HepG2 (cell line): ENCODE measurements around the gene ZNF853. TPM values are rescaled to one million over a fixed set of nuclear protein-coding genes. Genes with fewer than 3 reads are reported as not detected.
A peak's percentile ranks its signal among the peaks of the same experiment; 100 is the strongest.

Experiments used
- CCDC6 ChIP-seq: sonication (generic); formaldehyde crosslinking; IDR thresholded peaks from 2 replicates; pipeline ENCODE4 v1.8.1; 2022; ENCODE audit warnings: mild to moderate bottlenecking, missing genetic modification reagents, moderate library complexity
- HNRNPLL ChIP-seq: fragments of 200-400 bp; formaldehyde crosslinking; IDR thresholded peaks from 2 replicates; pipeline ENCODE4 v1.6.1; 2017; ENCODE audit warnings: mild to moderate bottlenecking, low read depth, low read length; ENCODE audit not compliant: poor library complexity, severe bottlenecking
- MAZ ChIP-seq, 2 experiments: sonication (generic) in 1 of 2; formaldehyde crosslinking in 1 of 2; IDR thresholded peaks; 2 replicates each; pipeline versions ENCODE4 v1.5.0 to v1.6.1; 2012 to 2020; ENCODE audit warnings: low read depth in 2 of 2, mild to moderate bottlenecking in 2 of 2, borderline replicate concordance in 1 of 2, improper control_type of control experiment in 1 of 2, low read length in 1 of 2, missing genetic modification reagents in 1 of 2, moderate library complexity in 1 of 2
- MTERF4 ChIP-seq: sonication (generic); formaldehyde crosslinking; IDR thresholded peaks from 2 replicates; pipeline ENCODE4 v1.8.0; 2023; ENCODE audit warnings: mild to moderate bottlenecking, missing genetic modification reagents
- MYC ChIP-seq: sonication (generic); formaldehyde crosslinking; IDR thresholded peaks from 2 replicates; pipeline ENCODE4 v1.9.0; 2021; ENCODE audit warnings: missing genetic modification reagents, borderline replicate concordance
- NCOR1 ChIP-seq: fragments of 200-600 bp; sonication (generic); IDR thresholded peaks from 2 replicates; pipeline ENCODE4 v1.7.0; 2017; ENCODE audit warnings: antibody characterized with exemption, low read length, borderline replicate concordance
- NFRKB ChIP-seq: fragments of 450-650 bp; IDR thresholded peaks from 2 replicates; pipeline ENCODE4 v1.6.1; 2017
- NRL ChIP-seq: sonication (generic); formaldehyde crosslinking; IDR thresholded peaks from 2 replicates; pipeline ENCODE4 v1.5.0; 2020; ENCODE audit warnings: missing genetic modification reagents, mild to moderate bottlenecking, moderate library complexity, borderline replicate concordance
- PBX2 ChIP-seq: IDR thresholded peaks from 2 replicates; pipeline ENCODE4 v1.6.1; 2016; ENCODE audit warnings: control low read depth
- SAFB2 ChIP-seq: sonication (generic); formaldehyde crosslinking; IDR thresholded peaks from 2 replicates; pipeline ENCODE4 v1.5.1; 2020; ENCODE audit warnings: missing genetic modification reagents, low read depth, mild to moderate bottlenecking, borderline replicate concordance
- SALL2 ChIP-seq: sonication (generic); formaldehyde crosslinking; IDR thresholded peaks from 2 replicates; pipeline ENCODE4 v1.8.1; 2023; ENCODE audit warnings: mild to moderate bottlenecking, missing genetic modification reagents, inconsistent platforms
- SNAI1 ChIP-seq: sonication (generic); formaldehyde crosslinking; IDR thresholded peaks from 2 replicates; pipeline ENCODE4 v1.5.0; 2020; ENCODE audit warnings: mild to moderate bottlenecking, missing genetic modification reagents, borderline replicate concordance
- TCF12 ChIP-seq, 2 experiments: fragments of 450-650 bp in 1 of 2; sonication (generic) in 1 of 2; formaldehyde crosslinking in 1 of 2; IDR thresholded peaks; 2 replicates each; pipeline versions ENCODE4 v1.6.1 to v1.8.0; 2017 to 2022; ENCODE audit warnings: antibody characterized with exemption in 1 of 2, mild to moderate bottlenecking in 1 of 2, missing genetic modification reagents in 1 of 2, moderate library complexity in 1 of 2
- ZBTB25 ChIP-seq: IDR thresholded peaks from 2 replicates; pipeline ENCODE4 v1.6.1; 2018; ENCODE audit warnings: missing genetic modification reagents
- ZKSCAN1 ChIP-seq: fragments of 150-350 bp; IDR thresholded peaks from 2 replicates; pipeline ENCODE4 v1.6.1; 2014; ENCODE audit warnings: low read length
- ZNF205 ChIP-seq: IDR thresholded peaks from 2 replicates; pipeline ENCODE4 v1.6.1; 2018; ENCODE audit warnings: missing biosample characterization, missing genetic modification reagents
- ZSCAN21 ChIP-seq: sonication (generic); formaldehyde crosslinking; IDR thresholded peaks from 2 replicates; pipeline ENCODE4 v1.8.0; 2022; ENCODE audit warnings: mild to moderate bottlenecking, missing genetic modification reagents, moderate library complexity, borderline replicate concordance
- ZSCAN30 ChIP-seq: sonication (generic); formaldehyde crosslinking; IDR thresholded peaks from 2 replicates; pipeline ENCODE4 v1.5.0; 2020; ENCODE audit warnings: mild to moderate bottlenecking, missing genetic modification reagents
- polyA plus RNA-seq, 8 experiments: library from polyadenylated mRNA; depleted of rRNA in 3 of 8; stranded (reverse) in 7 of 8; unstranded in 1 of 8; fragments of >200 nt; fragmentation: Illumina TruSeq in 4 of 8; extraction: Trizol in 4 of 8; gene quantifications; 2 replicates each; pipeline versions ENCODE4 v1.2.1 to v1.2.3, GENCODE V29; 2011 to 2016; ENCODE audit warnings: low read depth in 4 of 8, missing spikeins in 1 of 8, mixed read lengths in 1 of 8; ENCODE audit not compliant: insufficient read depth in 1 of 8
- total RNA-seq, 5 experiments: library from RNA; depleted of rRNA; stranded (reverse); fragments of >200 nt; fragmentation: Illumina TruSeq; extraction: Trizol; gene quantifications; 2 replicates each; pipeline ENCODE4 v1.2.3, GENCODE V29; 2016; ENCODE audit warnings: low read depth in 1 of 5
- TF ChIP-seq, protein P1 (sequence below): sonication (generic); formaldehyde crosslinking; IDR thresholded peaks from 2 replicates; pipeline ENCODE4 v1.8.0; 2022; ENCODE audit warnings: mild to moderate bottlenecking, missing genetic modification reagents

ZNF853 gene
- total and polyA plus RNA-seq, 2 of the 13 experiments (the other 11 are each of a cell fraction or from before 2014, with no cell fraction given): 2.1 to 6.2 TPM

GRCh38 chr7:6614953-6615722 is at the start of gene ZNF853 (continued):
- TF ChIP-seq, protein P1, sequence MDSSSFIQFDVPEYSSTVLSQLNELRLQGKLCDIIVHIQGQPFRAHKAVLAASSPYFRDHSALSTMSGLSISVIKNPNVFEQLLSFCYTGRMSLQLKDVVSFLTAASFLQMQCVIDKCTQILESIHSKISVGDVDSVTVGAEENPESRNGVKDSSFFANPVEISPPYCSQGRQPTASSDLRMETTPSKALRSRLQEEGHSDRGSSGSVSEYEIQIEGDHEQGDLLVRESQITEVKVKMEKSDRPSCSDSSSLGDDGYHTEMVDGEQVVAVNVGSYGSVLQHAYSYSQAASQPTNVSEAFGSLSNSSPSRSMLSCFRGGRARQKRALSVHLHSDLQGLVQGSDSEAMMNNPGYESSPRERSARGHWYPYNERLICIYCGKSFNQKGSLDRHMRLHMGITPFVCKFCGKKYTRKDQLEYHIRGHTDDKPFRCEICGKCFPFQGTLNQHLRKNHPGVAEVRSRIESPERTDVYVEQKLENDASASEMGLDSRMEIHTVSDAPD (CRISPR knock-in tag): no peak
- TF ChIP-seq ZSCAN21 (0 out of 2 replicates have a peak, but pooled peaks have one; percentile 50), ZNF205 (CRISPR knock-in tag) (no peak), ZSCAN30 (CRISPR knock-in tag) (no peak), ZBTB25 (CRISPR knock-in tag) (peak; percentile 53; the same call in 1 of the 2 replicates), MYC (peak; percentile 41; the same call in 1 of the 2 replicates), SAFB2 (CRISPR knock-in tag) (0 out of 2 replicates have a peak, but pooled peaks have one; percentile 16), SNAI1 (CRISPR knock-in tag) (no peak), MAZ (IDR thresholded peaks at IDR 0.05; ENCODE audit: borderline replicate concordance, low read depth, low read length) (no peak), MAZ (CRISPR knock-in tag; IDR thresholded peaks at IDR 0.05; ENCODE audit: low read depth) (peak; percentile 38; the same call in 1 of the 2 replicates), TCF12 (IDR thresholded peaks at IDR 0.05) (no peak), TCF12 (CRISPR knock-in tag; IDR thresholded peaks at IDR 0.05) (no peak), ZKSCAN1 (no peak), NCOR1 (no peak), NFRKB (no peak), NRL (CRISPR knock-in tag) (0 out of 2 replicates have a peak, but pooled peaks have one; percentile 36), SALL2 (CRISPR knock-in tag) (no peak), PBX2 (no peak), MTERF4 (CRISPR knock-in tag) (no peak), CCDC6 (CRISPR knock-in tag) (0 out of 2 replicates have a peak, but pooled peaks have one; percentile 32), HNRNPLL (peak; percentile 21)
